PFSK-1 (cell line): Measurements from ENCODE around the gene SETD1A.

ENCODE experiments used
- FOXP2 ChIP-seq: optimal IDR thresholded peaks from 2 replicates; pipeline ENCODE3; 2011; ENCODE audit warnings: borderline replicate concordance, control low read depth, inconsistent platforms; ENCODE audit not compliant: insufficient read depth; ENCODE audit errors: extremely low read length, extremely low read depth
- POLR2AphosphoS5 ChIP-seq: IDR thresholded peaks from 2 replicates; pipeline ENCODE4 v1.6.1; 2012; ENCODE audit warnings: low read depth, mild to moderate bottlenecking, control low read depth, low read length, moderate library complexity
- REST ChIP-seq, 2 experiments: IDR thresholded peaks; 2 replicates each; pipeline versions ENCODE4 v1.6.1 to v1.8.0; 2011 to 2012; ENCODE audit warnings: low read depth in 2 of 2, low read length in 2 of 2, control low read depth in 1 of 2, inconsistent platforms in 1 of 2, mild to moderate bottlenecking in 1 of 2, moderate library complexity in 1 of 2; ENCODE audit not compliant: insufficient read depth in 1 of 2
- SIN3A ChIP-seq: IDR thresholded peaks from 2 replicates; pipeline ENCODE4 v1.6.1; 2012; ENCODE audit warnings: mild to moderate bottlenecking, low read length, moderate library complexity, borderline replicate concordance; ENCODE audit not compliant: insufficient read depth
- TAF1 ChIP-seq: IDR thresholded peaks from 2 replicates; pipeline ENCODE4 v1.6.1; 2012; ENCODE audit warnings: low read length, control low read depth, borderline replicate concordance; ENCODE audit not compliant: insufficient read depth

SETD1A gene

DNA sequence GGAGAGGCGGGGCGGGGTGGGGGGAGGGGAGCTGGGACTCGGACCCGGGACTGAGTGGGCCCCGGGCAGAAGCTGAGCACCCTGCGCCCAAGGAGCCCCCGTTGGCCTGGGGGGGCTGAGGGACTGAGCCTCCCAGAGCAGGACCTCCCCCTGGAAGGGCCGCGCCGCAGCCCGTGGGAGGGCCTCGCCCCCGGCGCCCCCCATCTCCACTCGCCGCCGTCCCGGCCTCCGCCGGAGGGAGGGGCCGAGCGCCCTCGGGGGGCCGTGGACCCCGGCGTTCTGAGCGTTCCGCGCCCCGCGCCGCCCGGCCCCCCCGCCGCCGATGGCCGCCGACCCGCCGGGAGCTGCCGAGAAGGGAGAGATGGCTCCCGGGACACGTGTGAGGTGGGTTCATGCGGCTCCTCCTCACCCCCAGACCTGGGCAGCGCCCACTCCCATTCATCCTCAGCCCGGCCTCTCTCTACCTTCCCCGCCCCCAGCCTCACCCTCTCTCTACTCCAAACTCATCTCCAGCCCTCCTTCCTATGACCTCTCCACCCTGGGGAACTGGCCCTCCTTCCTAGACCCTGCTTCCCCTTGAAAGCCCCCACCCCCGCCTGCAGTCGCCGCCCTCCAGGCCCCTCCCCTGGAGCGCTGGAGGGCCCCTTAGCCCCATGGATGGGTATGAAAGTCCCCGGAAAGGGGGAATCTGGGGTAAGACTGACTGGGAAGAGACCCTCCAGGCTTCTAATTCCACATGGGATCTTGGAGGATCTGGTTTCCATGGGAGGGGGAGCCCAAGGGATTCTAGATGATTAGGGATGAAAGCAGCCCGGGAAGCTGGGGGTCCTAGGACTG, 33.3 kb upstream of the SETD1A start:
- TF ChIP-seq REST (IDR thresholded peaks at IDR 0.05; ENCODE audit: insufficient read depth in 1 of 2, low read depth in 2 of 2, low read length in 2 of 2) (no peak), POLR2AphosphoS5 (no peak), FOXP2 (no peak), SIN3A (no peak), TAF1 (no peak)

DNA sequence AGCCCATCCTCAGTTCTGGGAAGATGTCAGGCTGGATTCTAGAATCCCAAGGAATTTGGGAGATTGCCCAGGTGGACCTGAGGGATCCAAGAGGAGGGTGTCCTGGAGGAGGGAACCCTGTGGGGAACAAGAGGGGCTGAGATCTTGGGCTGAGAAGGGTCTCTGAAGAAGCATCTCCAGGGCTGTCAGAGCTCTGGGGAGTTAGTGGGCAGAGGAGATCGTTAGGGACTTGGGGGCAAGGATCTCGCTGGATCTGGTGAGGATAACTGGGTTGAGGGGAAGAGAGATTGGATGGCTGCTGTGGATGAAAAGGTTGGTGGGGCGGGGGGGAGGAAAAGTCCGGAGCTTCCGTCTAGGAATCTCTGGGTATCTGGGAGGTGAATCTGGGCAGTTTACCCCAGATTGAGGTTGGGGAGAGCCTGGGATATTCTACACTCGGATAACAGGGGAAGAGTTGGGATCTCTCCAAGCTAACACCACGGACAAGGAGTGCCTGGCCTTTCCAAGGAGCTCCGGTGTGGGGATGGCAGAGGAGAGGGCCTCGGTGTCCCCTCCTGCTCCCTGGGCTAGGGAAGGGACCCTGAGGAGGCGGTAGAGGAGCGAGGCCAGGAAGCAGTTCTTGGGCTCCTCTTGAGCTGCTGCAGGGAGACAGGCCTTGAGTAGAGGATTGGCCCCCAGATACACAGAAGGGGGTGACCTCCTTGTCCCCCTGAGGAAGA, 32.5 kb upstream of the SETD1A start:
- TF ChIP-seq POLR2AphosphoS5 (no peak), REST (IDR thresholded peaks at IDR 0.05; ENCODE audit: insufficient read depth in 1 of 2, low read depth in 2 of 2, low read length in 2 of 2) (no peak), TAF1 (no peak), SIN3A (no peak), FOXP2 (no peak)

DNA sequence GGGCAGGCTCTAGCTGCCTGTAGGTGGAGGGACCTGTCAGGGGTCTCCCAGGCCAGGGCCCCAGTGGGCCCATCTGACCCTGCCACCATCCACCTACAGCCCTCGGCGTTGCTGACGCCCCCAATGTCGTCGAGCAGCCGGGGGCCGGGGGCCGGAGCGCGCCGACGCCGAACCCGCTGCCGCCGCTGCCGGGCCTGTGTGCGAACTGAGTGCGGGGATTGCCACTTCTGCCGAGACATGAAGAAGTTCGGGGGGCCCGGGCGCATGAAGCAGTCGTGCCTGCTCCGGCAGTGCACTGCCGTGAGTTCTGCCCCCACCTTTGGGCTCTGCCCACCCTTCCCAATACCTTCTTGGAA, 31.9 kb upstream of the SETD1A start:
- no peak for TF ChIP-seq POLR2AphosphoS5
- TF ChIP-seq REST (IDR thresholded peaks at IDR 0.05; ENCODE audit: insufficient read depth in 1 of 2, low read depth in 2 of 2, low read length in 2 of 2): no peak
- TF ChIP-seq TAF1: no peak
- no peak for TF ChIP-seq SIN3A
- no peak for TF ChIP-seq FOXP2

- TF ChIP-seq POLR2AphosphoS5: no peak
- TF ChIP-seq SIN3A: no peak
- no peak for TF ChIP-seq TAF1
- no peak for TF ChIP-seq REST (IDR thresholded peaks at IDR 0.05; ENCODE audit: insufficient read depth in 1 of 2, low read depth in 2 of 2, low read length in 2 of 2)
- no peak for TF ChIP-seq FOXP2
These were observed 31.4 kb upstream of the SETD1A start for GRCh38 chr16:30925995-30926811.
